ENCODE data around the gene MUC12. TPM values are rescaled to one million over a fixed set of nuclear protein-coding genes. Genes with fewer than 3 reads are reported as not detected.
"Not testable (repeated sequence)": the region's sequence is repeated elsewhere in the genome, so short reads cannot be mapped to it uniquely, and the experiment has no call there.

MUC12 gene
- total RNA-seq, 4 donors from 2014 or later = not detected

DNA sequence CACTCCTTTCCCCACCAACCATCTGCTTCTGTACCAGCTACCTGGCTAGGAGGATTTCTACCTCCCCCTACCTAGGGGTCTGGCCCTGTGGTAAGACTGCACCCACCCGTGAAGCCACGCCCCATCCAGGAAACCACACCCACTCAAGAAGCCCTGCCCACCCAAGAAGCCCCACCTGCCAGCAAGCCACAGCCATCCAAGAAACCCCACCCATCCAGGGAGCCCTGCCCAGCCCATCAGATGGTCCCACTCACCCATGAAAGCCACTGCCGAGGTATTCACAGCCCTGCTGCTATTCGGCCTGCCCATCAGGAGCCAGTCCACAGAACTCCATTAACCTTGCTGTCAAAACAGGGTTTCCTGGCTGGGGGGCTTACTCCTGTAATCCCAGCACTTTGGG lies 35.6 kb upstream of the MUC12 start:
- TF ChIP-seq POLR2A (IDR thresholded peaks at IDR 0.05) = no peak
- TF ChIP-seq CTCF (IDR thresholded peaks at IDR 0.05) = no peak
- no peak for TF ChIP-seq EP300 (IDR thresholded peaks at IDR 0.05)
- no peak for TF ChIP-seq POLR2AphosphoS5 (IDR thresholded peaks at IDR 0.05)
- H3K4me1 ChIP-seq = no peaks in the 10 kb centered on the region
- no peak for DNase-seq (ENCODE audit: low spot score in 2 of 2)

GRCh38 chr7:100935381-100935780 lies 34.0 kb upstream of the MUC12 start:
- 70% methylated on average over 2 of the region's 2 CpGs for WGBS
- not testable (repeated sequence) for H3K27me3 ChIP-seq; DNase-seq (ENCODE audit: low spot score in 2 of 2); H3K4me3 ChIP-seq; H3K4me1 ChIP-seq; H3K27ac ChIP-seq; H3K36me3 ChIP-seq; H3K9me3 ChIP-seq

More for the DNA sequence above, 35.6 kb upstream of the MUC12 start:
- H3K27ac ChIP-seq = no peak overlapping the region
- H3K36me3 ChIP-seq = no peaks in the 10 kb centered on the region
- H3K4me3 ChIP-seq = no peak overlapping the region
- WGBS = 55% methylated on average over 4 of the region's 4 CpGs
- H3K9me3 ChIP-seq = no peaks in the 10 kb centered on the region
- peaks cover 3% of the 10 kb centered on the region for H3K27me3 ChIP-seq

DNA sequence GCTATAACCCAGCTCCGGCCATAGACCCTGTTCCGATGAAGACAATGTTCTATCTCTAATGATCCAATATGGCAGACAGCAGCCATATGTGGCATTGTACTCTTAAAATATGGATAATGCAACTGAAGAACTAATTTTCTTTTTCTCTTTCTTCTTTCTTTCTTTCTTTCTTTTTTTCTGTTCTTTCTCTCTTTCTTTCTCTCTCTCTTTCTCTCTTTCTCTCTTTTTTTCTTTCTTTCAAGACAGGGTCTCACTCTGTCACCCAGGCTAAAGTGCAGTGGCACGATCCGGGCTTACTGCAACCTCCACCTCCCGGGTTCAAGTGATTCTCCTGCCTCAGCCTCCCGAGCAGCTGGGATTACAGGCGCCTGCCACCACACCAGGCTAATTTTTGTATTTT lies 33.2 kb upstream of the MUC12 start:
- WGBS = 98% methylated on average over 7 of the region's 7 CpGs
- H3K9me3 ChIP-seq, H3K4me3 ChIP-seq: not testable (repeated sequence)

DNA sequence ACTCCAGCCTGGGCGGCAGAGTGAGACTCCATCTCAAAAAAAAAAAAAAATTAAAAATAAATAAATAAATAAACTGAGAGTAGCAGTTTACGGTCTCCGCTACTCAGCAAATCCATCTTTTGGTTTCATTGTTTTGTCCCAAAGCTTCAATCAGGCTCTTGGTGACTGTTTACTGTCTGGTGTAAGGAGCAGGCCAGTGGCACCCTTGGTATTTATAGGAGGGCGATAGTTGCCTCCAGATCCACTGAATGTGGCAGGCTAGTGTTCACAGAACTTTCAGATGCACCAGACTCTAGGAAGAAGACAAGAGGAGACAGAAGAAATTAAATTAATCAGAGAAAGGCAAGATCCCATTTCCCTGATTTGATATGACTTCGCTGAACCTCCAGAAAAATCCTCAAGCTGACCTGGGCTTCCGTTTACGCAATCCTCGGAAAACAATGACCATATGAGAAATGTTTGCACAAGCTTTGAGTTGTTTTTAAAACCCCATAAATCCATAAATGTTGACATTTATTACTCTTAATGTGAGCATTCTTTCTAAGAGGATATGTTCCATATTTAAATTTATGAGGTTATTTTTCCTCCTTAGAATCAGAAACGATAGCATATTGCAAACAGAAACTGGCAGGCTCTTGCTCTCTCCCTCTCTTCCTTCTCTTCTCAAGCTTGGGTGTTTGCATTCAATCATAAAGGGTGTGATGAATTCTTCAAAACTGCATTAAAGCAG lies 27.2 kb upstream of the MUC12 start:
- Histone ChIP-seq H3K36me3 (no peaks in the 10 kb centered on the region), H3K4me3 (no peak overlapping the region), H3K9me3 (no peaks in the 10 kb centered on the region), H3K27ac (no peak overlapping the region), H3K4me1 (no peaks in the 10 kb centered on the region), H3K27me3 (peaks cover 11% of the 10 kb centered on the region)
- 57% methylated on average over 9 of the region's 9 CpGs for WGBS
- no peak for DNase-seq (ENCODE audit: low spot score in 2 of 2)
- no peak for TF ChIP-seq POLR2A (IDR thresholded peaks at IDR 0.05)
- no peak for TF ChIP-seq EP300 (IDR thresholded peaks at IDR 0.05)

More for the DNA sequence above, 33.2 kb upstream of the MUC12 start:
- not testable (repeated sequence) for H3K27me3 ChIP-seq; H3K36me3 ChIP-seq; H3K4me1 ChIP-seq; DNase-seq (ENCODE audit: low spot score in 2 of 2); H3K27ac ChIP-seq

GRCh38 chr7:100943693-100944092 lies 25.7 kb upstream of the MUC12 start:
- Histone ChIP-seq H3K27me3 (peaks cover 11% of the 10 kb centered on the region), H3K4me3 (no peak overlapping the region), H3K9me3 (no peaks in the 10 kb centered on the region), H3K27ac (no peak overlapping the region), H3K36me3 (no peaks in the 10 kb centered on the region), H3K4me1 (no peaks in the 10 kb centered on the region)
- TF ChIP-seq POLR2A (IDR thresholded peaks at IDR 0.05) (no peak), EP300 (IDR thresholded peaks at IDR 0.05) (no peak), CTCF (IDR thresholded peaks at IDR 0.05) (no peak), POLR2AphosphoS5 (IDR thresholded peaks at IDR 0.05) (no peak)
- DNase-seq (ENCODE audit: low spot score in 2 of 2) = no peak
- WGBS = 93% methylated on average over 5 of the region's 5 CpGs

- H3K4me3 ChIP-seq = no peak overlapping the region
- H3K36me3 ChIP-seq = no peaks in the 10 kb centered on the region
- 97% methylated on average over 4 of the region's 4 CpGs for WGBS
These were observed 25.2 kb upstream of the MUC12 start for GRCh38 chr7:100944138-100944537.

More at GRCh38 chr7:100944138-100944537, 25.2 kb upstream of the MUC12 start:
- Histone ChIP-seq H3K4me1 (no peaks in the 10 kb centered on the region), H3K9me3 (no peaks in the 10 kb centered on the region), H3K27me3 (peaks cover 13% of the 10 kb centered on the region), H3K27ac (no peak overlapping the region)
- DNase-seq (ENCODE audit: low spot score in 2 of 2) = no peak
- TF ChIP-seq EP300 (IDR thresholded peaks at IDR 0.05) (no peak), CTCF (IDR thresholded peaks at IDR 0.05) (no peak), POLR2A (IDR thresholded peaks at IDR 0.05) (no peak), POLR2AphosphoS5 (IDR thresholded peaks at IDR 0.05) (no peak)
